GM18511 (cell line): ENCODE data around the gene SLC13A5.
A peak's percentile ranks its signal among the peaks of the same experiment; 100 is the strongest.
"Not testable (repeated sequence)": the region's sequence is repeated elsewhere in the genome, so short reads cannot be mapped to it uniquely, and the experiment has no call there.

Source experiments
- ATAC-seq: cut with Tn5 transposase; IDR thresholded peaks from one replicate; pipeline ENCODE4 v1.9.1; 2021; ENCODE audit warnings: mild to moderate bottlenecking, moderate library complexity; ENCODE audit not compliant: unreplicated experiment

SLC13A5 gene

GRCh38 chr17:6666557-6666956, 46.6 kb downstream of the SLC13A5 start:
- no peak for ATAC-seq

DNA sequence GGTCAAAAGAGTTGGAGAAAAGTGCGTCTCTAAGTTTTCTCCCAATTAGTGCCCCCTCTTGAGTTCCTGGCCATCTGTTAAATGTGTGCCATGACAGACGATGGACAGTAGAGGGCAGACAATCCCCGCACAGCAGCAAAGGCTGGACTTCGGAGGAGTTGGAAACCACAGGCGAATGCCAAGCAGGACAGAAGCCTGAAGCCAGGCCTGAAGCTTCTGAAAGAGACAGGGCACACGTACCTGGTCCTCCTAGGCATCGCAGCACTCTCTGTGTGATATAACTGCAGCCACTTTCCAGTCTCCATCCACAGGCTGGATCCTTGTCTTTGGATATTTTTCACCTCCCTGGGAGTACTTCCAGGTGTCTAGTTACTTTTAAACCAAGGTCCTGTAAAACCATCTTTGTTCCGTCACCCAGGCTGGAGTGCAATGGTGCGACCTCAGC, 47.1 kb downstream of the SLC13A5 start:
- ATAC-seq = no peak

- ATAC-seq = not testable (repeated sequence)
These were observed 50.0 kb downstream of the SLC13A5 start for GRCh38 chr17:6663200-6663599.

GRCh38 chr17:6661464-6661848, 51.7 kb downstream of the SLC13A5 start:
- ATAC-seq = no peak

DNA sequence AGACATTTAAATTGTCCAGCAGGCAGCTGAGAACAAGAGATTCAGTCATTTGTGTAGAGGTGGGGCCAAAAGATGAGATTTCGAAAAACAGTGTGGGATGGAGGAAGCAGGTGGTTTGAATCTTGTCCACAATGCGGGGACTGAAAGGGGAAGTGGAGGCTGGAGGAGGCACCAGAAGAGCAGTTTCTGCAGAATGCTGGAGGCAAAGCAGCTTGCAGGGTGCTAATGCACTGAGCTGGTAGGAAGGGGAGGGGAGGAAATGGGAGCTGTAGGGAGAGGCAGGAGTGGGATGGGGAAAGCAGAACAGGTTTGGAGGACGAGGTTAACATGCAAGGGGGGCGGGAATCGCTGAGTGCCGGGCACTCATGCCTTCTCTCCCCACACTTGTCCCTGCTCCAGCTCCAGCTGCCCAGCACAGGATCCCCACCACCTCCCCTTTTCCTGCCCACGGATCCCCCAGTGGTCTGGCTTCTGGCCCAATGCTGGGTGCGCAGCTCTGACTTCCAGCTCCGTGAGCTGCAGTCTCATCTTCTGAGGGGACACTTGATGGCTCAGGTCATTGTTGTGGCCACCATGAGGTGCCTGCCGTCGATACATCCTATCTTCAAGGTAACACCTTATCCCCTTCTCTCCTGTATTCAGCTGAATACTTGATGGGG, 52.2 kb downstream of the SLC13A5 start:
- peak; percentile 84 for ATAC-seq

- no peak for ATAC-seq
These were observed 53.1 kb downstream of the SLC13A5 start for GRCh38 chr17:6660101-6660500.

DNA sequence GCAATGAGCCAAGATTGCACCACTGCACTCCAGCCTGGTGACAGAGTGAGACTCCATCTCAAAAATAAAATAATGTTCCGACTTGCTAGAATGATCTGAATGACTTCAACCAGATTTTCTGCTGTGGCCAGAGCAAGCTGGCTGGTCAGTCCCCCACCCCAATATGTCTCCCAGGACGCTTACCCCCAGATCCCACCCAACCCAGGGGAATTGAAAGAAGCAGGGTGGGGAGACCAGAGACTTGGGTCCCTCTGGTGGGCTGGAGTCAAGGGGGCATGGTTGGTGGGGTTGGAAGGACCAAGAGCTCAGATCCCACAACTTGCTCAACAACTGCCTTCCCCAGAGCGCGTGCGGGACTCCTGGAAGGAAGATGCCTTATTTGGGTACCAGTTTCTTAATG, 54.8 kb downstream of the SLC13A5 start:
- not testable (repeated sequence) for ATAC-seq

GRCh38 chr17:6657633-6658287, 55.4 kb downstream of the SLC13A5 start:
- no peak for ATAC-seq

DNA sequence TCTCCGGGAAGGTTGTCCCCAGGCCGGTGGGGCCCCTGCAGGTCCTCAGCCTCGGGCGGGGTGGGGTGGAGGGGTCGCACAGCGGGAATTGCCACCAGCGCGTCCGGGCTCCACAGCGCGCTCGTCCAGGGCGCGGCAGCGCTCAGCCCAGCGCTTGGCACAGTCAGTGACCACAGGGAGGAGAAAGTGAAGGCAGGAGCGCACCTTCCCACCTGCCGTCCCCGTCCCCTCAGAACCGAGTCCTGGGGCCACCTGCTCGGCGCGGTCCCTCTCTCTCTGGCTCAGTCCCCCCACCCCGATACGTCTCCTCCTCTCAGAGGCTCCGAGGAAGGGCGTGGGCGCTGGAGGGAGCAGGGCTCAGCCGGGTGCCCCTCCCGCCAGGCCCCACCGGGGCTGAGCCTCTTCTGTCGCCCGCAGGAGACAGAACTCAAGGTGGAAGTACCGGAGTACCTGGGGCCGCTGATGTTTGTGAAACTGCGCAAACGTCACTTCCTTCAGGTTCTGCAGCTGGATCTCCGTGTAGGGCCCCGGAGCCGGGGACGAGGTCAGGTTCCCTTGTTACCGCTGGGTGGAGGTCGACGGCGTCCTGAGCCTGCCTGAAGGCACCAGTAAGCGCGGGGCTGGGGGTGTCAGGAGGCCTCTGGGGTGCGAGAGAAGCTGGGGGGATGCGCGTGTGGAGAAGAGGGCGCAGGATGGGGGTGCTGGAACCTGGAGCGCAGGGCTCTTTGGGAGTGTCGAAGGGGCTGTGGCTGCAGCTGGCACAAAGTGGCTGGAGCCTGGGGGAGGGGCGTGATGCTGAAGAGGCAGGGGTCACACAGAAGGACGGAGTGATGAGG, 56.2 kb downstream of the SLC13A5 start:
- not testable (repeated sequence) for ATAC-seq

GRCh38 chr17:6655732-6656361, 57.3 kb downstream of the SLC13A5 start:
- ATAC-seq = not testable (repeated sequence)

DNA sequence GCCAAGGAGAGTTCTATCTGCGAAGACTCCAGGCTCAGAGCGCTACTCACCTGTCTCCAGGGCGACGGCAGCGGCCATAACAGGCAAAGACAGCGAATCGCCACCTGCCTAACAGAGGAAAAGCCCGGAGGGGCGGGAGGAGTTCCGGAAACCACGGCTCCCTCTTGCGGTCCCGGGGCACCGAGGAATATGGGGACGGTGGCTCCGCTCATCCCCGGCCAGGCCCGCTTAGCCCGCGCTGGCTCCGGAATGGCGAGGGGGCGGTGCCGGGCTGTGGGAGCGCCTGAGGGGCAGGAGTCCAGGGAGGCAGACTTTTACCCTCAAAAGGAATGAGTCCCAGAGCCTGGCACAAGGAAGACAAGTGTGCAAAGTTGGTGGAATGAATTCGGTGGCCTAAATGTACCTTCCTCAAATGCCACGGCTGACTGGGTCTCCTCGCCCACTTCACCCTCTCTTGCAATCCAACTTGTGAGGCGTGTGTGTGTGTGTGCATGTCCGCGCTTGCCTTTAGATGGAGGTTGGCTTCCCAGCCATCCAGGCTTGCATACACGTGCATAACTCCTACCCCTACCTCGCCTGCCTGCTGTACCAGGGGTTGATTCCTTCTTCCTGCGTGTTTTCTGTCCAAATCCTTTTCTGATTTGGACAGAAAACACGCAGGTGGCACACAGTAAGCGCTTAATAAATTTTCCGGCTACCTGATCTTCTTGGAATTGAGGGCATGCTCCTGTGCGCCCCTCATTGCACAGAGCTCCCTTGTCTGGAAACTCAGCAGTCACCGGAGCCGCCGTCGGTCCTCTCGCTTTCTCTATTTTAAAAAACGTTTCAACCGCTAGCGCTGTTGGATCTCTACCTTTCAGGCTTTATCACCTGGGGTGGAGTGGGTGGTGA, 58.1 kb downstream of the SLC13A5 start:
- ATAC-seq = no peak

DNA sequence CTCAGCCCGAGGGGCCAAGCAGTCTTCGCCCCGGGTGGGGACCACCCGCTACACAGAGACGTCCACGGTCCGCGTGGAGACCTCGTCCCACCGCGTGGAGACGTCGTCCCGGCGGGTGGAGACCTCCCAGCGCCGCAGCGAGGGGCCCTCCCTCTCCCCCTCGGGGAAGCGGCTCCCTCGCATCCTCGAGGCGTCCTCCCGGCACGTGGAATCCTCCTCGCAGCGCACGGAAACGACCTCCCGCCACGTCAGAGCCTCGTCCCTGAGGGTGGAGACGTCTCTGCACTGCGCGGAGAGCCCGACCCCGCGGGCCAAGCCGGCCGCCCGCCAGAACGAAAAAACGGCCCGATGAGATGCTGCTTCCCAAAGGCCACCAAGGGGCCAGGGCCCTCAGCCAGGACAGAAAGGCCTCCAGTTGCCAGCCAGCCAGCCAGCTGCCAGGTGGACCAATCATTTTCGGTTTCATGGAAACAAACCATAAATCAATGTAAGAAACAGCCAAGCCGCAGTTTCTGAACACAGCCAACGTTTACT, 61.2 kb downstream of the SLC13A5 start:
- ATAC-seq = peak; percentile 14

DNA sequence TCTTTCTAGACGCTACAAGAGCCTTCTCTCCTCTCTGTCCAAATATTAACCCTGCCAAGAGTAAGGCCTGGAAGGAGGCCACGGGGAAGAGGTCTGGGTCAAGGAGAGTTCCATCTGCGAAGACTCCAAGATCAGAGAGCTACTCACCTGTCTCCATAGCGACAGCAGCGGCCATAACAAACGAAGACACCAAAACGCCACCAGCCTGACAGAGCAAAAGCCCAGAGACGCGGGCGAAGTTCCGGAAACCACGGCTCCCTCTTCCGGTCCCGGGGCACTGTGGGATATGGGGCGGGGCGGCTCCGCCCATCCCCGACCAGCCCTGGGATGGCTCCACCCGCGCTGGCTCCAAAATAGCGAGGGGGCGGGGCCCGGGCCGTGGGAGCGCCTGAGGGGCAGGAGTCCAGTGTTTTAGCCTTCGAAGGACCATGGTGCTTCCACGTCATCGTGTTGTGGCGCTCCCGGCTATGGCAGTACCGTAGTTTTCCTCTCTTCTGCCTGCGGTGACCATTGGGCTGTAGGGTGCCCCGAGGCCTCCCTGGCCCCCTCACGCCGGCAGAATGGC, 61.7 kb downstream of the SLC13A5 start, which contains the start of the genes C17orf100 and MED31:
C17orf100 (plus strand) TSS at position 409 of the 565 bp plus-strand sequence; CDS start at position 561, 152 bp downstream.
MED31 (minus strand) TSS at position 252 of the 565 bp plus-strand sequence; CDS start at position 175, 77 bp downstream.
- peak; percentile 94 for ATAC-seq

GRCh38 chr17:6648181-6648580, 65.0 kb downstream of the SLC13A5 start:
- no peak for ATAC-seq

DNA sequence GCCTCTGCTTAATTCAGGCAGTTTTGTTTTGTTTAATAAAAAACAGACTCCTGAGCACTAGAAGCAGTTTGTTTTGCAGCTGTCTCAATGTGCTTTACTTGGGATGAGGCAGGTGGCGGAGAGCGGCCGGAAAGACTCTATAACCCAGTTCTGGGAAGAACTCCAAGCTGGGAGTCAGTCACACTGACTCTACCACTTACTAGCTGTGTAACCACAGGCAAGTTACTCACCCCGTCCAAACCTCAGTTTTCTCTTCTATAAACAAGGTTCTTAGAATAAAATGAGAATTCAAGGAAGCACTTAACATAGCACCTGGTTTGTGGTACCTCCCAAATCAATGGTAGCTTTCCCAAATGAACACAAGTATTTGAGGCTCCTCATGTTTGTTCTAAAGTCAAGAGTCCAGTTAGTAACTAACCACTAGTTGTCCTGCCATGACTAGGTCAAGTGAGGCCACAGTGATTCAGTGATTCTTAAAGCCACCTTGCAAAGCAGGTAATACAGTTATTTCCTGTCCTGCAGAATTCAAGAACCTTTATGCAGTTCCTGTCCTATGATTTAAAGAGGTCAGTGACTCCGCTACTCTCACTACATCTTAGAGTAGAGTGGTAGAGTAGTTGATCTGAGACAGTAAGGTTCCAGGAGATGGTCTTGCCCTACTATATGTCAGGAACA, 69.6 kb downstream of the SLC13A5 start:
- ATAC-seq = no peak

GRCh38 chr17:6642592-6642991, 70.6 kb downstream of the SLC13A5 start:
- no peak for ATAC-seq

DNA sequence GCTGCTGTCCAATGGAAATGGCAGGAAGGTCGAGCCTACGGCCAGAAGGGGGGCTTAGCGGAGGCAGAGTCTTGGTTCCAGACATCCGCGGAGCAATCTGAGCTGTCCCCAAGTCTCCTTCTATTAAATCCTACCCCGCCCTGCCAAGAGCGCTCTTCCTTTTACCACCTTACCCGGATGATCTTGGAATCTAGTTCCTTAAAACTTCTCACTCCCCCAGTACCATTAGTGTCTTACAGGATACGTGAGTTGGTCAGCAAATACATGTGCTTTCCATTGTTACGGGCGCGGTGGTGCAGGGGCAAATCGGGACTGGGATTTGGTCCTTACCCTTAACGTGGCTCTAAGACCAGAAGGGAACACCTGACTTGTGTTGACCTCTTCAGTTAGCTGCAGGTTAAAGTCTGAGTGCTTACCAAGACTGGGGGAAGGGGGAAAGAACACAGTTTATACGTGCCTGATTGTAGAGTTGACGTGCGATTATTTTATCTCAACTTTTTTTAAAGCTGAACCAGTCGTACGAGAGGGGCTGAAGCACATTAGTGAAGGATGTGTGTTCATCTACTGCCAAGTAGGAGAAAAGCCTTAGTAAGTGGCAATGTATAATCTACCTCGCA, 71.8 kb downstream of the SLC13A5 start:
- ATAC-seq = peak; percentile 19

DNA sequence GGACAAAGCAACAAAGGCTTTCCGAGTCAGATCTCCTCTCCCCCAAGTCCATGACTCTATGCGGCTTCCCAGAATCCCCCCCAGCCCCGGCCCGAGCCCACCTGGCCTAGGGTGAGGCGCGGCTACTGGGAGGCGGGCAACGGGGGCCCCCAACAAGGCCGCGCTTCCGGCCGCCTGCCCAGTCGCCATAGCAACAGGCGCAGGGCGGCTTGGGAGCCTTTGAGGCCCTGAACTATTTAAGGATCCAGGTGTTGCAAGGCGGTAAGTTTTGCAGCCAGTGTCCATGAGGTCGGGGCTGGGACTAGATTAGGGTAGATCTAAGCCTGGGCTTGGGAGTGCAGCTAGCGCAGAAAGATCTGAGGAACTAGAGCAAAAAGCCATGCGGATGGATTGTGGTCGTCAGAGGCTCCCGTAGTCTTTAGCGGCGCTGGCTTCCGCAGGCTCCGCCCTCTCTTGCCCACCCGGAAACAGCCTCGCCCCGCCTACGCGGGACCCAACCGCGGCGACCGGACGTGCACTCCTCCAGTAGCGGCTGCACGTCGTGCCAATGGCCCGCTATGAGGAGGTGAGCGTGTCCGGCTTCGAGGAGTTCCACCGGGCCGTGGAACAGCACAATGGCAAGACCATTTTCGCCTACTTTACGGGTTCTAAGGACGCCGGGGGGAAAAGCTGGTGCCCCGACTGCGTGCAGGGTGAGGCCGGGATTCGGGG, 72.5 kb downstream of the SLC13A5 start, which contains the start of the genes KIAA0753 and TXNDC17:
KIAA0753 (minus strand) TSS at position 176 of the 711 bp plus-strand sequence. CDS start 5,608 bp downstream, outside the sequence.
TXNDC17 (plus strand) TSS at position 525 of the 711 bp plus-strand sequence; CDS start at position 548, 23 bp downstream.
- ATAC-seq = peak; percentile 91
